HCT116 (cell line): ENCODE data around the gene ATG3. TPM values are rescaled to one million over a fixed set of nuclear protein-coding genes. Genes with fewer than 3 reads are reported as not detected.
A peak's percentile ranks its signal among the peaks of the same experiment; 100 is the strongest.
"Not testable (repeated sequence)": the region's sequence is repeated elsewhere in the genome, so short reads cannot be mapped to it uniquely, and the experiment has no call there.

ENCODE experiments used
- ATAC-seq: fragments of 200-7000 bp; cut with Tn5 transposase; 2 replicates; pipeline ENCODE4 v1.9.1; 2020; ENCODE audit warnings: mild to moderate bottlenecking, moderate library complexity
- BruUV-seq: library from RNA; stranded (reverse); fragments of 400-500 nt; replicated peaks from 2 replicates; lab custom pipeline; 2021; lab: Mats Ljungman, UMichigan
- CTCF ChIA-PET: fragments of 300-600 bp; sonication (Branson Sonifier 250); formaldehyde crosslinking; loops from one replicate; lab custom pipeline; 2021; ENCODE audit warnings: antibody characterized with exemption; lab: Charles Lee
- POLR2A ChIA-PET: fragments of 300-600, 350-600 bp; sonication (Branson Sonifier 250); formaldehyde crosslinking; loops from one replicate; lab custom pipeline; 2021; ENCODE audit warnings: antibody characterized with exemption; lab: Charles Lee
- RAD21 ChIA-PET, 2 experiments: fragments of 300-600 bp; sonication (Branson Sonifier 250); formaldehyde crosslinking; loops; one replicate each; lab custom pipeline; 2023; ENCODE audit warnings: low total read pairs in 2 of 2; ENCODE audit not compliant: uncharacterized antibody in 2 of 2, unreplicated experiment in 2 of 2, low non-redundant PET in 1 of 2; lab: Charles Lee
- DNase-seq: peaks from one replicate; pipeline ENCODE4 v3.0.0-alpha.2; 2010; ENCODE audit warnings: low read depth, low spot score
- H2AFZ ChIP-seq: fragments of 200-600 bp; shearing (Covaris generic), sonication (generic); 2 replicates; pipeline ENCODE4 v1.6.1; 2017; ENCODE audit warnings: low read depth, mixed run types, mixed read lengths, antibody characterized with exemption, low read length; ENCODE audit not compliant: poor library complexity, severe bottlenecking
- H3K27ac ChIP-seq: 2 replicates; pipeline ENCODE4 v1.5.1; 2012; ENCODE audit warnings: low read depth, low read length
- H3K27me3 ChIP-seq: fragments of 200-600 bp; sonication (generic); 2 replicates; pipeline ENCODE4 v1.6.1; 2016; ENCODE audit warnings: mixed run types, low read length, mixed read lengths; ENCODE audit not compliant: insufficient read depth
- H3K36me3 ChIP-seq, 2 experiments: fragments of 200-500 bp in 1 of 2; fragments of 200-600 bp in 1 of 2; sonication (Bioruptor generic) in 1 of 2; sonication (generic) in 1 of 2; 2 replicates each; pipeline versions ENCODE4 v1.5.1 to v1.6.1; 2014 to 2016; ENCODE audit warnings: low read length in 2 of 2, inconsistent platforms in 1 of 2, mixed read lengths in 1 of 2, mixed run types in 1 of 2; ENCODE audit not compliant: insufficient read depth in 2 of 2, control insufficient read depth in 1 of 2
- H3K4me1 ChIP-seq, 2 experiments: fragments of 200-600 bp in 1 of 2; sonication (generic) in 1 of 2; 2 replicates each; pipeline versions ENCODE4 v1.5.1 to v1.6.1; 2012 to 2017; ENCODE audit warnings: low read length in 2 of 2, inconsistent platforms in 1 of 2, mild to moderate bottlenecking in 1 of 2, mixed read lengths in 1 of 2, mixed run types in 1 of 2, moderate library complexity in 1 of 2; ENCODE audit not compliant: insufficient read depth in 2 of 2, control insufficient read depth in 1 of 2
- H3K4me2 ChIP-seq: fragments of 200-600 bp; sonication (generic); 2 replicates; pipeline ENCODE4 v1.6.1; 2017; ENCODE audit warnings: mixed run types, low read length, mixed read lengths
- H3K4me3 ChIP-seq, 2 experiments: fragments of 200-600 bp in 1 of 2; sonication (generic) in 1 of 2; replicated peaks in 1 of 2; 2 replicates each; pipeline ENCODE4 v1.5.1; 2011 to 2016; ENCODE audit warnings: low read length in 2 of 2, control low read depth in 1 of 2, low read depth in 1 of 2, mild to moderate bottlenecking in 1 of 2, mixed read lengths in 1 of 2, mixed run types in 1 of 2
- H3K79me2 ChIP-seq: fragments of 200-600 bp; sonication (generic); 2 replicates; pipeline ENCODE4 v1.6.1; 2017; ENCODE audit warnings: mild to moderate bottlenecking, mixed run types, low read length, moderate library complexity, mixed read lengths; ENCODE audit not compliant: insufficient read depth
- H3K9ac ChIP-seq: fragments of 200-600 bp; sonication (generic); 2 replicates; pipeline ENCODE4 v1.6.1; 2016; ENCODE audit warnings: low read length, mixed read lengths
- H3K9me2 ChIP-seq: fragments of 200-600 bp; sonication (generic), shearing (Covaris generic); 2 replicates; pipeline ENCODE4 v1.6.1; 2017; ENCODE audit warnings: mixed run types, mild to moderate bottlenecking, moderate library complexity; ENCODE audit not compliant: insufficient read depth
- H3K9me3 ChIP-seq, 2 experiments: fragments of 200-500 bp in 1 of 2; fragments of 200-600 bp in 1 of 2; sonication (Bioruptor generic) in 1 of 2; sonication (generic) in 1 of 2; 2 replicates each; pipeline ENCODE4 v1.6.1; 2014 to 2017; ENCODE audit warnings: low read length in 2 of 2, mixed read lengths in 2 of 2, inconsistent platforms in 1 of 2, low read depth in 1 of 2, mild to moderate bottlenecking in 1 of 2, mixed run types in 1 of 2, moderate library complexity in 1 of 2; ENCODE audit not compliant: control insufficient read depth in 1 of 2, insufficient read depth in 1 of 2
- H4K20me1 ChIP-seq: fragments of 200-600 bp; sonication (generic), shearing (Covaris generic); 2 replicates; pipeline ENCODE4 v1.6.1; 2017; ENCODE audit warnings: mixed run types, mild to moderate bottlenecking, moderate library complexity; ENCODE audit not compliant: insufficient read depth
- EGR1 ChIP-seq: IDR thresholded peaks from 2 replicates; pipeline ENCODE4 v1.6.1; 2012; ENCODE audit warnings: low read depth
- ELF1 ChIP-seq: IDR thresholded peaks from 2 replicates; pipeline ENCODE4 v1.6.1; 2012; ENCODE audit warnings: low read depth, borderline replicate concordance
- MAX ChIP-seq: IDR thresholded peaks from 2 replicates; pipeline ENCODE4 v1.6.1; 2012
- SP1 ChIP-seq: IDR thresholded peaks from 2 replicates; pipeline ENCODE4 v1.6.1; 2012; ENCODE audit warnings: low read depth
- SRF ChIP-seq: IDR thresholded peaks from 2 replicates; pipeline ENCODE4 v1.6.1; 2012; ENCODE audit warnings: low read depth
- ZFX ChIP-seq: fragments of 450-650 bp; IDR thresholded peaks from 2 replicates; pipeline ENCODE4 v1.6.1; 2017
- intact Hi-C: fragments of 100-400 bp; cut with micrococcal nuclease; formaldehyde crosslinking; loops from 2 replicates; pipeline ENCODE4 v1.10.0; 2022
- total RNA-seq: library from RNA; stranded (reverse); gene quantifications from one replicate; pipeline ENCODE4 v1.2.1, GENCODE V29; 2021; ENCODE audit not compliant: unreplicated experiment

Gene ATG3
- total RNA-seq, 1 experiment from 2014 or later: 56.4 TPM

- intact Hi-C loops: loop anchor here (5.0 kb wide), 1 partner anchor 428 kb away; the partner anchor contains the start of gene GTPBP8
- H3K4me3 ChIP-seq, H3K9me2 ChIP-seq, H3K27ac ChIP-seq, BruUV-seq, POLR2A ChIA-PET, H3K9ac ChIP-seq, ATAC-seq, H3K27me3 ChIP-seq, H3K36me3 ChIP-seq, H4K20me1 ChIP-seq, H3K4me2 ChIP-seq, RAD21 ChIA-PET, H2AFZ ChIP-seq, H3K9me3 ChIP-seq, DNase-seq, CTCF ChIA-PET: not testable (repeated sequence)
- peaks cover 9 to 19% of the 10 kb centered on the region in 2 experiments; a peak in 3 of 4 replicates for H3K4me1 ChIP-seq
- H3K79me2 ChIP-seq: peaks cover 18% of the 10 kb centered on the region
Measured at GRCh38 chr3:112564247-112564939, 2.6 kb upstream of the ATG3 start.

GRCh38 chr3:112561484-112561733, 353 bp downstream of the ATG3 start:
- ChIA-PET RAD21 (no interaction called here), CTCF (interaction anchor here (1.7 kb wide), 1 partner anchor 450 kb away, joined by 4 read pairs; no protein-coding TSS in a partner anchor), POLR2A (interaction anchor here (1.5 to 1.6 kb wide), 2 partner anchors 25 to 79 kb away, joined by 3 read pairs; no protein-coding TSS in a partner anchor)
- no peaks in the 10 kb centered on the region for H4K20me1 ChIP-seq
- no peaks in the 10 kb centered on the region for H3K36me3 ChIP-seq
- ATAC-seq (peak; percentile 69), DNase-seq (no peak)
- H3K4me2 ChIP-seq: peak overlapping the region; percentile 81
- H3K9me2 ChIP-seq: no peaks in the 10 kb centered on the region
- no peaks in the 10 kb centered on the region for H3K9me3 ChIP-seq
- peaks cover 39% of the 10 kb centered on the region for H3K79me2 ChIP-seq
- peak overlapping the region; percentile 75 for H3K27ac ChIP-seq
- no TSS peak for BruUV-seq
- no peaks in the 10 kb centered on the region for H3K27me3 ChIP-seq
- H3K4me1 ChIP-seq: peaks cover 9 to 11% of the 10 kb centered on the region in 2 experiments; a peak in 3 of 4 replicates
- H3K9ac ChIP-seq: peak overlapping the region; percentile 81
- TF ChIP-seq ZFX: no peak
- TF ChIP-seq SRF: peak; percentile 28; the same call in 1 of the 2 replicates
- TF ChIP-seq EGR1: no peak
- TF ChIP-seq MAX: no peak
- no peak for TF ChIP-seq SP1
- TF ChIP-seq ELF1: no peak
- intact Hi-C loops: loop anchor here (5.0 kb wide), 1 partner anchor 431 kb away; the partner anchor contains the start of gene GTPBP8
- H2AFZ ChIP-seq: no peak overlapping the region
- H3K4me3 ChIP-seq: peak overlapping the region; percentile 80 to 94
